GM12874 (cell line): ENCODE results near the gene ARL4C.

ENCODE experiments used
- CTCF ChIP-seq: IDR thresholded peaks from 2 replicates; pipeline ENCODE4 v1.5.1; 2011; ENCODE audit warnings: low read depth, mild to moderate bottlenecking, control low read depth, low read length, moderate library complexity; ENCODE audit not compliant: insufficient read depth

Gene ARL4C

GRCh38 chr2:234459401-234460009, 37.4 kb downstream of the ARL4C start:
- no peak for TF ChIP-seq CTCF

- no peak for TF ChIP-seq CTCF
Measured at GRCh38 chr2:234458466-234458865, 38.4 kb downstream of the ARL4C start.

- no peak for TF ChIP-seq CTCF
Measured at GRCh38 chr2:234457421-234457820, 39.5 kb downstream of the ARL4C start.

- no peak for TF ChIP-seq CTCF
Measured at GRCh38 chr2:234454433-234454832, 42.4 kb downstream of the ARL4C start.

GRCh38 chr2:234453216-234453615, 43.7 kb downstream of the ARL4C start:
- TF ChIP-seq CTCF = no peak

- no peak for TF ChIP-seq CTCF
Measured at GRCh38 chr2:234451852-234452625, 44.8 kb downstream of the ARL4C start.

- TF ChIP-seq CTCF = no peak
Measured at GRCh38 chr2:234451242-234451641, 45.6 kb downstream of the ARL4C start.
